SK-N-SH (cell line): ENCODE results near the gene COG4.

Experiments used
- CHD2 ChIP-seq: fragments of 150-350 bp; IDR thresholded peaks from 2 replicates; pipeline ENCODE4 v1.6.1; 2018; ENCODE audit warnings: low read length; ENCODE audit not compliant: partially characterized antibody
- CTCF ChIP-seq: fragments of 200-600 bp; sonication (generic); IDR thresholded peaks from 2 replicates; pipeline ENCODE4 v1.6.1; 2017; ENCODE audit warnings: antibody characterized with exemption, mild to moderate bottlenecking, moderate library complexity
- ELF1 ChIP-seq: IDR thresholded peaks from 2 replicates; pipeline ENCODE4 v1.4.0; 2012
- FOSL2 ChIP-seq: IDR thresholded peaks from 2 replicates; pipeline ENCODE4 v1.4.0; 2012; ENCODE audit warnings: low read depth, mild to moderate bottlenecking, moderate library complexity, borderline replicate concordance
- FOXJ3 ChIP-seq: sonication (generic); formaldehyde crosslinking; IDR thresholded peaks from 2 replicates; pipeline ENCODE4 v1.5.1; 2020; ENCODE audit warnings: mild to moderate bottlenecking, missing genetic modification reagents
- NFIC ChIP-seq: IDR thresholded peaks from 2 replicates; pipeline ENCODE4 v1.4.0; 2012; ENCODE audit warnings: borderline replicate concordance
- PBX3 ChIP-seq: IDR thresholded peaks from 2 replicates; pipeline ENCODE4; 2012
- RXRA ChIP-seq: IDR thresholded peaks from 2 replicates; pipeline ENCODE4 v1.4.0; 2012; ENCODE audit warnings: low read depth, mild to moderate bottlenecking, borderline replicate concordance
- SIN3A ChIP-seq: IDR thresholded peaks from 2 replicates; pipeline ENCODE4 v1.6.1; 2012; ENCODE audit warnings: low read depth, mild to moderate bottlenecking, low read length, moderate library complexity, borderline replicate concordance
- TAF1 ChIP-seq: IDR thresholded peaks from 2 replicates; pipeline ENCODE4 v1.6.1; 2012; ENCODE audit warnings: low read depth, mild to moderate bottlenecking, low read length, moderate library complexity, borderline replicate concordance
- TCF12 ChIP-seq: IDR thresholded peaks from 2 replicates; pipeline ENCODE4 v1.4.0; 2012
- TF ChIP-seq, protein P1 (sequence below): fragments of 150-350 bp; IDR thresholded peaks from 2 replicates; pipeline ENCODE4 v1.6.1; 2017; ENCODE audit warnings: antibody characterized with exemption, low read length, low read depth, borderline replicate concordance

DNA sequence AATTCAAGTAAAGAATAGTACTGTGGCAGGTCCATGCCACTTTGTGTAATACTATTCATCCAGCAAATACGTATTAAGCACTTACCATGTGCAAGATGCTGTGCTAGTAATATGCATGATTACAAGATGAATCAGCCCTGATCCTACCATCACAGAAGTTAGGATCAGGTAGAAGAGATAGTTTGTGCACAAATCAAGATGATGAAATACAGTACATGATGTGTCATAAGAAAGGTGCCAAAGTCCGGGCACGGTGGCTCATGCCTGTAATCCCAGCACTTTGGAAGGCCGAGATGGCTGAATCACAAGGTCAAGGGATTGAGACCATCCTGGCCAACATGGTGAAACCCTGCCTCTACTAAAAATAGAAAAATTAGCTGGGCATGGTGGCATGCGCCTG, 10.9 kb downstream of the COG4 start:
- TF ChIP-seq SIN3A (no peak), FOXJ3 (CRISPR knock-in tag) (no peak), CTCF (no peak), RXRA (no peak), NFIC (no peak), FOSL2 (no peak), CHD2 (no peak), TCF12 (no peak; the same call in 1 of the 2 replicates), TAF1 (no peak), PBX3 (no peak), ELF1 (no peak)
- TF ChIP-seq, protein P1, sequence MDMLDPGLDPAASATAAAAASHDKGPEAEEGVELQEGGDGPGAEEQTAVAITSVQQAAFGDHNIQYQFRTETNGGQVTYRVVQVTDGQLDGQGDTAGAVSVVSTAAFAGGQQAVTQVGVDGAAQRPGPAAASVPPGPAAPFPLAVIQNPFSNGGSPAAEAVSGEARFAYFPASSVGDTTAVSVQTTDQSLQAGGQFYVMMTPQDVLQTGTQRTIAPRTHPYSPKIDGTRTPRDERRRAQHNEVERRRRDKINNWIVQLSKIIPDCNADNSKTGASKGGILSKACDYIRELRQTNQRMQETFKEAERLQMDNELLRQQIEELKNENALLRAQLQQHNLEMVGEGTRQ, result no peak
